Measurements from ENCODE around the gene HNF4A. TPM values are rescaled to one million over a fixed set of nuclear protein-coding genes. Genes with fewer than 3 reads are reported as not detected.

HNF4A gene
- total RNA-seq, 1 donor from 2014 or later = not detected

- intact Hi-C loops (cut with DNase I) = no loop called here
- peak; percentile 93 for DNase-seq
- peak; percentile 98 for ATAC-seq (ENCODE audit: poor library complexity)
Measured at GRCh38 chr20:44475694-44476560, 120.4 kb downstream of the HNF4A start, which contains the start of gene TTPAL. TSS of gene TTPAL (plus strand) at chr20:44475874. CDS start at chr20:44480000, 4,126 bp downstream.

GRCh38 chr20:44477151-44477550 is 121.7 kb downstream of the HNF4A start:
- no peak for DNase-seq
- intact Hi-C loops (cut with DNase I) = no loop called here
- no peak for ATAC-seq (ENCODE audit: poor library complexity)

- no peak for ATAC-seq (ENCODE audit: poor library complexity)
- intact Hi-C loops (cut with DNase I) = no loop called here
- no peak for DNase-seq
Measured at GRCh38 chr20:44478206-44478605, 122.7 kb downstream of the HNF4A start.

DNA sequence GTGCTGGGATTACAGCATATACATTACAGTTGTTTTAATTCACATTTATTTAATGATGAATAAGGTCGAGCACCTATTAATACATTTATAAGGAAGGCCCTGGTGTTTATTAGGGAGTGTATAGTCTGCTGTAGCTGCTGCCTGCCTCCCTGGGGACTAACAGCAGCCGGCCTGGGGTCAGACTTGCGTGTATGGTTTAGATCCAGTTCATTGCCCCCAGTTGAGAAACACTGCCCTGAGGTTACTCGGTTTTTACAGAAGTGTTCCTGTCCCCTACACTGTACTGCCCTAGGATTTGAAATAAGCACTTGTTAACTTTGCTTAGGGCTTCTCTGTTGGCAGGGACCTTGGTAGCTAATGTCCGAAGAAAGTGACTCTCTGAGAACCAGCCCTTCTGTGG is 124.1 kb downstream of the HNF4A start:
- intact Hi-C loops (cut with DNase I) = no loop called here
- ATAC-seq (ENCODE audit: poor library complexity) (no peak), DNase-seq (no peak)

- ATAC-seq (ENCODE audit: poor library complexity) (no peak), DNase-seq (no peak)
- intact Hi-C loops (cut with DNase I) = no loop called here
Measured at GRCh38 chr20:44480097-44480496, 124.6 kb downstream of the HNF4A start.

GRCh38 chr20:44481719-44482416 is 126.4 kb downstream of the HNF4A start:
- ATAC-seq (ENCODE audit: poor library complexity) = no peak
- intact Hi-C loops (cut with DNase I) = no loop called here
- no peak for DNase-seq

DNA sequence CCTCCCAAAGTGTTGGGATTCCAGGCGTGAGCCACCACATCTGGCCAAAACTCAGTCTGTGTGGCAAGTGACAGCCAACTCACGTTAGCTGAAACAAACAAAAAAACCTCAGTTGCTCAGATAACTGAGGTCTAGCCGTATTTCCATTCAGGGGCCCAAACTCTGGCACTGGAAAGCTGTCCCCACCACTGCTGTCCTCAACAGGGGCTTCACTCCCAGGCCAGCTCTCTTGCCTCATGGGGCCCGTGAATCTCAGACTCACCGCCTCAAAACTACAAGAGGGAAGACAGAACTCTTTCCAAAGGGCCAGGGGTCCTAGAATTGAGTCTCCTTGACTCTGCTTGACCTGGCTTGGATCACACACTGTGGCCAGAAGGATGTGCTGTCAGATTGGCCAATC is 127.6 kb downstream of the HNF4A start:
- ATAC-seq (ENCODE audit: poor library complexity) = no peak
- intact Hi-C loops (cut with DNase I) = no loop called here
- no peak for DNase-seq

Small RNAs within 50 kb of the gene (microRNA-seq; reads per million reads assigned to microRNA genes)
- not detected for gene MIR3646

Other genes starting within 250 kb of the HNF4A start
- 181 TPM for gene JPH2, start 168.5 kb upstream of the HNF4A start, total RNA-seq
- 32.8 TPM for gene OSER1, start 144.9 kb upstream of the HNF4A start, total RNA-seq
- gene GDAP1L1, start 108.4 kb upstream of the HNF4A start, total RNA-seq = not detected
- 150 TPM for gene FITM2, start 44.5 kb upstream of the HNF4A start, total RNA-seq
- gene R3HDML, start 18.7 kb upstream of the HNF4A start, total RNA-seq = not detected
- 3.4 TPM for gene TTPAL, start 120.2 kb downstream of the HNF4A start, total RNA-seq
- 84.4 TPM for gene SERINC3, start 166.4 kb downstream of the HNF4A start, total RNA-seq
- 180 TPM for gene PKIG, start 226.9 kb downstream of the HNF4A start, total RNA-seq

Measured in Right ventricle myocardium superior (tissue), 1 donor.